Stomach (tissue), 4 donors: ENCODE measurements around the gene FGF12.

ENCODE experiments used
- POLR2A ChIP-seq, 4 donors: fragments of 450-650 bp; IDR thresholded peaks; one replicate each; pipeline ENCODE4 v1.6.1; 2016; ENCODE audit warnings: antibody characterized with exemption in 4 of 4, control low read depth in 2 of 4, mild to moderate bottlenecking in 1 of 4, moderate library complexity in 1 of 4
- POLR2AphosphoS5 ChIP-seq, 3 donors: sonication (generic); formaldehyde crosslinking; IDR thresholded peaks; one replicate each; pipeline ENCODE4 v1.6.1; 2016; ENCODE audit warnings: antibody characterized with exemption in 3 of 3
- TF ChIP-seq, protein P1 (sequence below), 7 experiments: fragments of 450-650 bp in 4 of 7; fragments of 200-600 bp in 3 of 7; sonication (generic) in 3 of 7; IDR thresholded peaks; one replicate each; pipeline ENCODE4 v1.5.1; 2016 to 2019; ENCODE audit warnings: antibody characterized with exemption in 7 of 7, control low read depth in 2 of 7, mild to moderate bottlenecking in 1 of 7

DNA sequence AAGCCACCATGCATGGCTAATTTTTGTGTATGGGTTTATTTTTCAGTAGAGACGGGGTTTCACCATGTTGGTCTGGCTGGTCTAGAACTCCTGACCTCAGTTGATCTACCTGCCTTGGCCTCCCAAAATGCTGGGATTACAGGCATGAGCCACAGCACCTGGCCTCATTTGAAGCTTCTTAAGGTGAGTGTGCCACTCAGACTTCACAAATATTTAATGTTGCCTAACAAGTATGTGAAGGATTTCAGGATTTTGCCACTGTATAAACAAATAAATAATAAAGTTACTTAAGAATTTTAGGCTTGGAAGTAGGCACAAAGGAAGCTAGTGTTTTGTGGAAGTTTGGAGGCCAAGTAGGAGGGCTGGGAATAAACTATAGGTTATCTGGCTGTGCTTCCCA, 73.5 kb downstream of the FGF12 start:
- TF ChIP-seq POLR2AphosphoS5 (IDR thresholded peaks at IDR 0.05) (no peak), POLR2A (IDR thresholded peaks at IDR 0.05) (no peak)
- TF ChIP-seq, protein P1, sequence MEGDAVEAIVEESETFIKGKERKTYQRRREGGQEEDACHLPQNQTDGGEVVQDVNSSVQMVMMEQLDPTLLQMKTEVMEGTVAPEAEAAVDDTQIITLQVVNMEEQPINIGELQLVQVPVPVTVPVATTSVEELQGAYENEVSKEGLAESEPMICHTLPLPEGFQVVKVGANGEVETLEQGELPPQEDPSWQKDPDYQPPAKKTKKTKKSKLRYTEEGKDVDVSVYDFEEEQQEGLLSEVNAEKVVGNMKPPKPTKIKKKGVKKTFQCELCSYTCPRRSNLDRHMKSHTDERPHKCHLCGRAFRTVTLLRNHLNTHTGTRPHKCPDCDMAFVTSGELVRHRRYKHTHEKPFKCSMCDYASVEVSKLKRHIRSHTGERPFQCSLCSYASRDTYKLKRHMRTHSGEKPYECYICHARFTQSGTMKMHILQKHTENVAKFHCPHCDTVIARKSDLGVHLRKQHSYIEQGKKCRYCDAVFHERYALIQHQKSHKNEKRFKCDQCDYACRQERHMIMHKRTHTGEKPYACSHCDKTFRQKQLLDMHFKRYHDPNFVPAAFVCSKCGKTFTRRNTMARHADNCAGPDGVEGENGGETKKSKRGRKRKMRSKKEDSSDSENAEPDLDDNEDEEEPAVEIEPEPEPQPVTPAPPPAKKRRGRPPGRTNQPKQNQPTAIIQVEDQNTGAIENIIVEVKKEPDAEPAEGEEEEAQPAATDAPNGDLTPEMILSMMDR (IDR thresholded peaks at IDR 0.05), result no peak
